ENCODE measurements around the gene SMARCA4.

Gene SMARCA4

GRCh38 chr19:10984166-10984735, 23.4 kb downstream of the SMARCA4 start:
- H4K12ac ChIP-seq (ENCODE audit: low read depth, low read length): peak overlapping the region; percentile 28
- no peak overlapping the region for H3K9ac ChIP-seq (ENCODE audit: low read length)
- peaks cover 2% of the 10 kb centered on the region for H3K9me3 ChIP-seq (ENCODE audit: insufficient read depth, low read depth, low read length)
- H2BK120ac ChIP-seq (ENCODE audit: insufficient read depth, low read length, poor library complexity): no peak overlapping the region
- no peak overlapping the region for H3K27ac ChIP-seq (ENCODE audit: low read depth, low read length)
- no peak overlapping the region for H3K4ac ChIP-seq (ENCODE audit: low read depth, low read length)
- H2AK5ac ChIP-seq (ENCODE audit: low read length): no peak overlapping the region
- no CpG with 5 or more reads among the region's 21 CpGs for WGBS (ENCODE audit: extremely low coverage, insufficient coverage, insufficient read length)
- H3K27me3 ChIP-seq (ENCODE audit: insufficient read depth, low read length): no peaks in the 10 kb centered on the region
- H3K4me2 ChIP-seq (ENCODE audit: low read length): no peak overlapping the region
- H3K18ac ChIP-seq (ENCODE audit: low read length): peak overlapping the region; percentile 9
- peaks cover 61 to 62% of the 10 kb centered on the region in 2 experiments for H3K36me3 ChIP-seq (ENCODE audit: control insufficient read depth in 1 of 2, insufficient read depth in 2 of 2, low read length in 2 of 2)
- no peak overlapping the region for H2BK5ac ChIP-seq (ENCODE audit: low read depth, low read length, poor library complexity)
- no peak for DNase-seq
- H3K14ac ChIP-seq (ENCODE audit: low read length): no peak overlapping the region
- H2AFZ ChIP-seq (ENCODE audit: insufficient read depth, low read length, poor library complexity): no peak overlapping the region
- H3K79me1 ChIP-seq (ENCODE audit: low read length): no peaks in the 10 kb centered on the region
- H4K91ac ChIP-seq (ENCODE audit: low read depth, low read length): no peak overlapping the region
- H3K4me3 ChIP-seq (ENCODE audit: low read depth, low read length): no peak overlapping the region
- no peak overlapping the region for H3K23ac ChIP-seq (ENCODE audit: low read length)
- H4K8ac ChIP-seq (ENCODE audit: low read depth, low read length): no peak overlapping the region
- no peak overlapping the region for H2BK12ac ChIP-seq (ENCODE audit: low read length)
- H3K4me1 ChIP-seq (ENCODE audit: control insufficient read depth in 1 of 2, insufficient read depth in 2 of 2, low read length in 2 of 2): no peaks in the 10 kb centered on the region
- H3K79me2 ChIP-seq (ENCODE audit: control insufficient read depth, insufficient read depth, low read length, poor library complexity): peaks cover 6% of the 10 kb centered on the region

- no peak overlapping the region for H3K9ac ChIP-seq (ENCODE audit: low read length)
Observed at GRCh38 chr19:10985502-10985901, 24.7 kb downstream of the SMARCA4 start.

GRCh38 chr19:10986301-10987127, 25.7 kb downstream of the SMARCA4 start:
- no peak for DNase-seq
- Histone ChIP-seq H4K91ac (ENCODE audit: low read depth, low read length) (no peak overlapping the region), H3K4me3 (ENCODE audit: low read depth, low read length) (no peak overlapping the region), H3K23ac (ENCODE audit: low read length) (no peak overlapping the region), H2BK5ac (ENCODE audit: low read depth, low read length, poor library complexity) (no peak overlapping the region), H3K27me3 (ENCODE audit: insufficient read depth, low read length) (no peaks in the 10 kb centered on the region), H3K27ac (ENCODE audit: low read depth, low read length) (no peak overlapping the region), H4K12ac (ENCODE audit: low read depth, low read length) (no peak overlapping the region), H3K14ac (ENCODE audit: low read length) (no peak overlapping the region), H3K9me3 (ENCODE audit: insufficient read depth, low read depth, low read length) (no peaks in the 10 kb centered on the region), H4K8ac (ENCODE audit: low read depth, low read length) (no peak overlapping the region), H3K79me1 (ENCODE audit: low read length) (no peaks in the 10 kb centered on the region), H2BK12ac (ENCODE audit: low read length) (no peak overlapping the region), H3K18ac (ENCODE audit: low read length) (no peak overlapping the region), H2AFZ (ENCODE audit: insufficient read depth, low read length, poor library complexity) (no peak overlapping the region), H3K79me2 (ENCODE audit: control insufficient read depth, insufficient read depth, low read length, poor library complexity) (peaks cover 6% of the 10 kb centered on the region), H2BK120ac (ENCODE audit: insufficient read depth, low read length, poor library complexity) (no peak overlapping the region), H3K4ac (ENCODE audit: low read depth, low read length) (no peak overlapping the region), H3K9ac (ENCODE audit: low read length) (no peak overlapping the region), H3K36me3 (ENCODE audit: control insufficient read depth in 1 of 2, insufficient read depth in 2 of 2, low read length in 2 of 2) (peaks cover 75 to 80% of the 10 kb centered on the region in 2 experiments), H3K4me1 (ENCODE audit: control insufficient read depth in 1 of 2, insufficient read depth in 2 of 2, low read length in 2 of 2) (no peaks in the 10 kb centered on the region), H3K4me2 (ENCODE audit: low read length) (no peak overlapping the region), H2AK5ac (ENCODE audit: low read length) (no peak overlapping the region)
- WGBS (ENCODE audit: extremely low coverage, insufficient coverage, insufficient read length): no CpG with 5 or more reads among the region's 32 CpGs

More at GRCh38 chr19:10985502-10985901, 24.7 kb downstream of the SMARCA4 start:
- no CpG with 5 or more reads among the region's 10 CpGs for WGBS (ENCODE audit: extremely low coverage, insufficient coverage, insufficient read length)
- H4K12ac ChIP-seq (ENCODE audit: low read depth, low read length): no peak overlapping the region
- no peak overlapping the region for H3K4me3 ChIP-seq (ENCODE audit: low read depth, low read length)
- H3K18ac ChIP-seq (ENCODE audit: low read length): no peak overlapping the region
- H3K27ac ChIP-seq (ENCODE audit: low read depth, low read length): no peak overlapping the region
- H3K4ac ChIP-seq (ENCODE audit: low read depth, low read length): no peak overlapping the region
- no peak overlapping the region for H4K91ac ChIP-seq (ENCODE audit: low read depth, low read length)
- H2AK5ac ChIP-seq (ENCODE audit: low read length): no peak overlapping the region
- H3K79me2 ChIP-seq (ENCODE audit: control insufficient read depth, insufficient read depth, low read length, poor library complexity): peaks cover 6% of the 10 kb centered on the region
- H3K4me2 ChIP-seq (ENCODE audit: low read length): no peak overlapping the region
- H3K79me1 ChIP-seq (ENCODE audit: low read length): no peaks in the 10 kb centered on the region
- H2AFZ ChIP-seq (ENCODE audit: insufficient read depth, low read length, poor library complexity): no peak overlapping the region
- no peak overlapping the region for H4K8ac ChIP-seq (ENCODE audit: low read depth, low read length)
- H2BK5ac ChIP-seq (ENCODE audit: low read depth, low read length, poor library complexity): no peak overlapping the region
- no peak overlapping the region for H2BK120ac ChIP-seq (ENCODE audit: insufficient read depth, low read length, poor library complexity)
- H3K9me3 ChIP-seq (ENCODE audit: insufficient read depth, low read depth, low read length): peaks cover 2% of the 10 kb centered on the region
- H3K27me3 ChIP-seq (ENCODE audit: insufficient read depth, low read length): no peaks in the 10 kb centered on the region
- no peaks in the 10 kb centered on the region for H3K4me1 ChIP-seq (ENCODE audit: control insufficient read depth in 1 of 2, insufficient read depth in 2 of 2, low read length in 2 of 2)
- no peak overlapping the region for H2BK12ac ChIP-seq (ENCODE audit: low read length)
- no peak for DNase-seq
- H3K23ac ChIP-seq (ENCODE audit: low read length): no peak overlapping the region
- H3K14ac ChIP-seq (ENCODE audit: low read length): no peak overlapping the region
- H3K36me3 ChIP-seq (ENCODE audit: control insufficient read depth in 1 of 2, insufficient read depth in 2 of 2, low read length in 2 of 2): peaks cover 70 to 73% of the 10 kb centered on the region in 2 experiments

DNA sequence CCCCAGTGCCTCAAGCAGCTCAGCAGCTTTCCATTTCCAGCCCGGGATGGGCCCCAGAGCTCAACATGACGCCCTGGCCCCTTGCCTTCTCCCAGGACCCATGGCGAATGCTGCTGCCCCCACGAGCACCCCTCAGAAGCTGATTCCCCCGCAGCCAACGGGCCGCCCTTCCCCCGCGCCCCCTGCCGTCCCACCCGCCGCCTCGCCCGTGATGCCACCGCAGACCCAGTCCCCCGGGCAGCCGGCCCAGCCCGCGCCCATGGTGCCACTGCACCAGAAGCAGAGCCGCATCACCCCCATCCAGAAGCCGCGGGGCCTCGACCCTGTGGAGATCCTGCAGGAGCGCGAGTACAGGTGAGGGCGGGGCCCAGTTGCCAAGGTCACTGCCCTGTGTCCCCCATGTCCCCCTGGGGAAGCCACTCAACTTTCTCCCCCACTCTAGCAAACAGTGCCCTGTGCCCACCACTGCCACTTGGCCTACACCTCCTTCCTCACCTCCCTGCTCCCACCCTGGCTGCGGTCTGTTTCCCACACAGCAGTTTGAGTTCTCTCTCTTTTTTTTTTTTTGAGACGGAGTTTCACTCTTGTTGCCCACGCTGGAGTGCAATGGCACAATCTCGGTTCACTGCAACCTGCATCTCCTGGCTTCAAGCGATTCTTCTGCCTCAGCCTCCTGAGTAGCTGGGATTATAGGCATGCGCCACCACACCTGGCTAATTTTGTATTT, 26.9 kb downstream of the SMARCA4 start:
- Histone ChIP-seq H3K9ac (ENCODE audit: low read length) (no peak overlapping the region), H3K23ac (ENCODE audit: low read length) (no peak overlapping the region), H3K18ac (ENCODE audit: low read length) (no peak overlapping the region), H3K4ac (ENCODE audit: low read depth, low read length) (no peak overlapping the region), H3K14ac (ENCODE audit: low read length) (no peak overlapping the region), H3K36me3 (ENCODE audit: control insufficient read depth in 1 of 2, insufficient read depth in 2 of 2, low read length in 2 of 2) (peaks cover 78 to 83% of the 10 kb centered on the region in 2 experiments), H2AK5ac (ENCODE audit: low read length) (no peak overlapping the region), H2BK120ac (ENCODE audit: insufficient read depth, low read length, poor library complexity) (no peak overlapping the region), H2AFZ (ENCODE audit: insufficient read depth, low read length, poor library complexity) (no peak overlapping the region), H3K9me3 (ENCODE audit: insufficient read depth, low read depth, low read length) (no peaks in the 10 kb centered on the region), H4K91ac (ENCODE audit: low read depth, low read length) (no peak overlapping the region), H3K27ac (ENCODE audit: low read depth, low read length) (no peak overlapping the region), H4K8ac (ENCODE audit: low read depth, low read length) (no peak overlapping the region), H3K4me3 (ENCODE audit: low read depth, low read length) (no peak overlapping the region), H2BK12ac (ENCODE audit: low read length) (no peak overlapping the region), H3K79me1 (ENCODE audit: low read length) (no peaks in the 10 kb centered on the region), H3K27me3 (ENCODE audit: insufficient read depth, low read length) (no peaks in the 10 kb centered on the region), H3K4me1 (ENCODE audit: control insufficient read depth in 1 of 2, insufficient read depth in 2 of 2, low read length in 2 of 2) (no peaks in the 10 kb centered on the region), H4K12ac (ENCODE audit: low read depth, low read length) (no peak overlapping the region), H3K4me2 (ENCODE audit: low read length) (no peak overlapping the region), H2BK5ac (ENCODE audit: low read depth, low read length, poor library complexity) (no peak overlapping the region), H3K79me2 (ENCODE audit: control insufficient read depth, insufficient read depth, low read length, poor library complexity) (peaks cover 4% of the 10 kb centered on the region)
- DNase-seq: no peak
- WGBS (ENCODE audit: extremely low coverage, insufficient coverage, insufficient read length): no CpG with 5 or more reads among the region's 32 CpGs

Data from trophoblast cell (in vitro differentiated cells and primary cell).